Thyroid gland (tissue), 4 donors: ENCODE measurements around the gene SH2D5. TPM values are rescaled to one million over a fixed set of nuclear protein-coding genes. Genes with fewer than 3 reads are reported as not detected.

Experiments
- DNase-seq, 2 donors: peaks; one replicate each; pipeline ENCODE4 v3.0.0-alpha.2; 2019
- H3K27ac ChIP-seq, 3 donors: fragments of 200-600 bp; sonication (generic); 1 replicate in 2 of 3; 2 replicates in 1 of 3; pipeline ENCODE4 v1.5.1; 2016 to 2019; ENCODE audit warnings: mild to moderate bottlenecking in 1 of 3, moderate library complexity in 1 of 3
- H3K27me3 ChIP-seq: fragments of 200-600 bp; sonication (generic); one replicate; pipeline ENCODE4 v1.5.1; 2019
- H3K36me3 ChIP-seq, 2 donors: fragments of 200-600 bp; sonication (generic); one replicate each; pipeline ENCODE4 v1.5.1; 2016 to 2019
- H3K4me1 ChIP-seq, 2 donors: fragments of 200-600 bp; sonication (generic); one replicate each; pipeline ENCODE4 v1.5.1; 2017 to 2019
- H3K4me3 ChIP-seq, 3 donors: fragments of 200-600 bp; sonication (generic); replicated peaks in 1 of 3; 1 replicate in 2 of 3; 2 replicates in 1 of 3; pipeline ENCODE4 v1.5.1; 2016; ENCODE audit warnings: mild to moderate bottlenecking in 1 of 3
- H3K9me3 ChIP-seq: fragments of 200-600 bp; sonication (generic); one replicate; pipeline ENCODE4 v1.5.1; 2017
- POLR2A ChIP-seq, 2 donors: fragments of 450-650 bp; IDR thresholded peaks; one replicate each; pipeline ENCODE4 v1.6.1; 2017; ENCODE audit warnings: antibody characterized with exemption in 2 of 2, mild to moderate bottlenecking in 2 of 2, moderate library complexity in 1 of 2
- WGBS, 2 donors: methylation state at CpG; one replicate each; pipeline ENCODE4 v1.1.5; 2017; 5-methylcytosine and 5-hydroxymethylcytosine counted together
- intact Hi-C: fragments of 100-400 bp; cut with DNase I; formaldehyde crosslinking; loops from one replicate; pipeline ENCODE4 v1.15.1; 2023
- total RNA-seq, 4 donors: library from RNA; depleted of rRNA; stranded (reverse); fragments of >200 nt; gene quantifications; one replicate each; pipeline ENCODE4 v1.2.3, GENCODE V29; 2016
- TF ChIP-seq, protein P1 (sequence below), 6 experiments: fragments of 200-600 bp in 3 of 6; fragments of 450-650 bp in 3 of 6; sonication (generic) in 3 of 6; IDR thresholded peaks; one replicate each; pipeline ENCODE4 v1.5.1; 2016 to 2019; ENCODE audit warnings: antibody characterized with exemption in 6 of 6, mild to moderate bottlenecking in 2 of 6, inconsistent platforms in 1 of 6, moderate library complexity in 1 of 6

Gene SH2D5
- total RNA-seq, 4 donors from 2014 or later: 0.11 to 1.4 (median 0.77) TPM

DNA sequence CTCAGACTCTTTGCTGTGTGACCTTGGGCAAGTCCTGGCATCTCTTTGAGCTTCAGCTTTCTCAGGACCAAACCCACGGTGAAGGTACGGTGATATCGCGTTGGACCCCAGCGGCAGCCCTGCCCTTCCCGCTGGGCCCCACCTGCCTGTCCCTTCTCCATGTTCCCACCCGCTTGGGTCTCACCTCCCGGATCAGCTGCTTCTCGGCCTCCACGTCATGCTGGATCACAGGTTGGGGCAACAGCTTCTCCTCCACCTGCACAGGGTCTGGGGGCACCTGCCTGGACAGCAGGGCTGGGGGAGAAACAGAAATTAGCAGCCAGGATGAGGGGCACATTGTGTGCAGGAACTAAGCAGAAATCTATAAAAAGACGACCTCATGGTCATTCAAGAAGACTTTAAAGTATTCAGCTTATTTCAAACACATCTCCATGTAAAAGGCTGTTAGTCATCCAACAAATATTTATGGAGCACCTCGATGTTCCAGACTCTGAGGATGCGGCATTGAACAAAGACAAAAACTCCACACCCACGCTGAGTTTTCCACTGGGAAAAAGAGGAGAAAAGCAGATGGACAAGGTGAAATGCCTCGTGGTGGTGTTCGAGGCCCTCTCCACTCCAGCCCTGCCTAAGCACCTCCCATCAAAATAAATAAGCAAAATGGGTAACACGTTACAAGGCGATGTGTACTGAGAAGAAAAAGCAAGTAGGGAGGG, 34.1 kb downstream of the SH2D5 start:
- TF ChIP-seq POLR2A (IDR thresholded peaks at IDR 0.05): no peak
- TF ChIP-seq, protein P1, sequence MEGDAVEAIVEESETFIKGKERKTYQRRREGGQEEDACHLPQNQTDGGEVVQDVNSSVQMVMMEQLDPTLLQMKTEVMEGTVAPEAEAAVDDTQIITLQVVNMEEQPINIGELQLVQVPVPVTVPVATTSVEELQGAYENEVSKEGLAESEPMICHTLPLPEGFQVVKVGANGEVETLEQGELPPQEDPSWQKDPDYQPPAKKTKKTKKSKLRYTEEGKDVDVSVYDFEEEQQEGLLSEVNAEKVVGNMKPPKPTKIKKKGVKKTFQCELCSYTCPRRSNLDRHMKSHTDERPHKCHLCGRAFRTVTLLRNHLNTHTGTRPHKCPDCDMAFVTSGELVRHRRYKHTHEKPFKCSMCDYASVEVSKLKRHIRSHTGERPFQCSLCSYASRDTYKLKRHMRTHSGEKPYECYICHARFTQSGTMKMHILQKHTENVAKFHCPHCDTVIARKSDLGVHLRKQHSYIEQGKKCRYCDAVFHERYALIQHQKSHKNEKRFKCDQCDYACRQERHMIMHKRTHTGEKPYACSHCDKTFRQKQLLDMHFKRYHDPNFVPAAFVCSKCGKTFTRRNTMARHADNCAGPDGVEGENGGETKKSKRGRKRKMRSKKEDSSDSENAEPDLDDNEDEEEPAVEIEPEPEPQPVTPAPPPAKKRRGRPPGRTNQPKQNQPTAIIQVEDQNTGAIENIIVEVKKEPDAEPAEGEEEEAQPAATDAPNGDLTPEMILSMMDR (IDR thresholded peaks at IDR 0.05): no peak
- DNase-seq: no peak
- Histone ChIP-seq H3K4me3 (no peak overlapping the region), H3K9me3 (no peaks in the 10 kb centered on the region), H3K27me3 (no peaks in the 10 kb centered on the region), H3K36me3 (no peaks in the 10 kb centered on the region), H3K27ac (no peak overlapping the region), H3K4me1 (peaks cover 0 to 8% of the 10 kb centered on the region in 2 donors)
- intact Hi-C loops: loop anchor here (5.0 kb wide), 1 partner anchor 174 kb away; no protein-coding TSS in a partner anchor
- WGBS, 2 donors: 90 to 91% methylated on average over 18 of the region's 18 CpGs

DNA sequence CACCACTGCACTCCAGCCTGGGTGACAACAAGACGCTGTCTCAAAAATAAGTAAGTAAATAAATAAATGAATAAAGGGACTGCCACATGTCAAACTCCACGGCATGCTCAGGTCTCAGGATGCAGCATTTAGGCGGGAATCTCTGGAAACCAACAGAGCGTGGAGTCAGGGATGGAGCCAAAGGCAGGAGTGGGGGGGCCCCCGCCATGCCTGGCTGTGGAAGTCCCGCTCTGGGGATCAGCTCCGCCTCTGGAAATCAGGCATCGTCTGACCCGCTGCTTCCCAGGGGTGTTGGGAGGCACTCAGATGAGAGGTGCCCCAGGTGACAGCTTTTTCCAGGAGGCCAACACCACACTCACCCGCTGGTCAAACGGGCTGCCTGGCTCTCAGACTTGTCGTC, 34.9 kb downstream of the SH2D5 start:
- intact Hi-C loops: loop anchor here (2.0 to 5.0 kb wide), 2 partner anchors 175 to 497 kb away; no protein-coding TSS in a partner anchor
- H3K4me3 ChIP-seq: no peak overlapping the region
- DNase-seq: no peak

DNA sequence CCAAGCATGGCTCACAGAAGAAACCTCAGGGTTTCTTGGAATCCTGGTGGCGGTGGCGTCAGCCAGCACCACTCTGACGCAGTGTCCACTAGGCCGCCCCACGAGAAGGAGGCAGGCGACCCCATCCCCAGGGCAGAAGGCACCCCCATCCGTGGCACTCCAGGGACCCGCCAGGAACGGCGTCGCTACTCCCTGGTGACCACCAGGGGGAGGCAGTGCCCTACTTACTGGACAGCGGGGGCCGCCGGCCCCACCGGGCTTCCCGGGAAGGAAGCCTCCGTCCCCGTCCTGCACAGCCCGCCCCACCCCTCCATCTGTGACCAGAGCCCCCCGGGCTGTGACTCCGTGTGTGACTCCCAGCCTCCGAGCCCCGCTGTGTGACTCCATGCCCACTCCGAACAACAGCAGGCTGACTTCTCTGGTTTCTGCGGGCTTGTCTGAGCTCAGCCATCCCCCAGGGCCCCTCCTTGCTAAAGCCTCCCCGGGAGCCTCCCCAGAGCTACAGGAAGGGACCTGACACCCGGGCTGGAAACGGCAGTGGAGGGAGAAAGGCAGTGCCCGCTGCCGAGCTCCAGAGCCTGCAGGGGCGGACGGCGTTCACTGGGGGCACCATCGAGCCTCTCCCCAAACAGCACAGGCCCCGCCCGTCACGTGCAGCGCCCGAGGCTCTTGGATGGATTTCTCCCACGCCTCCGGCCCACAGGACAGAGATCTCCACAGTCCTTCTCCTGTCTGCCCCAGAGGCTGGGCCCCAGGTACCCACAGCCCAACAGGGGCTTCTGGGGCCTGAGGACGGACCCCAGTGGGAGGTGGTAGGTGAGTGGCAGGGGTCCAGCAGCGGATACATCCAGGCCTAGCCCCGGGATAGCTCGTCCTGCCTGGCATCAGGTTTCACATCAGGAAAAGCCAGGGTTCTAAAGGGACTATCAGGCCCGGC, 35.8 kb downstream of the SH2D5 start:
- no peaks in the 10 kb centered on the region for H3K9me3 ChIP-seq
- peak; percentile 89 to 90 for DNase-seq
- peaks cover 0 to 8% of the 10 kb centered on the region in 2 donors for H3K4me1 ChIP-seq
- TF ChIP-seq, protein P1 (IDR thresholded peaks at IDR 0.05): peak; percentile 75 to 96 (median 88)
- TF ChIP-seq POLR2A (IDR thresholded peaks at IDR 0.05): no peak
- H3K27ac ChIP-seq: peak overlapping the region; percentile 81 to 84 (median 82)
- WGBS, 2 donors: 1 to 3% methylated on average over 19 to 23 of the region's 46 CpGs
- intact Hi-C loops: loop anchor here (2.0 to 5.0 kb wide), 2 partner anchors 176 to 498 kb away; no protein-coding TSS in a partner anchor
- peak overlapping the region in 2 of 3 donors; percentile 41 to 79 for H3K4me3 ChIP-seq
- H3K36me3 ChIP-seq: no peaks in the 10 kb centered on the region
- H3K27me3 ChIP-seq: no peaks in the 10 kb centered on the region

More for the DNA sequence above, 34.9 kb downstream of the SH2D5 start:
- WGBS, 2 donors: 58 to 65% methylated on average over 11 to 12 of the region's 12 CpGs
- Histone ChIP-seq H3K27me3 (no peaks in the 10 kb centered on the region), H3K27ac (no peak overlapping the region), H3K4me1 (peaks cover 0 to 8% of the 10 kb centered on the region in 2 donors), H3K9me3 (no peaks in the 10 kb centered on the region), H3K36me3 (no peaks in the 10 kb centered on the region)
- TF ChIP-seq, protein P1 (IDR thresholded peaks at IDR 0.05): no peak
- TF ChIP-seq POLR2A (IDR thresholded peaks at IDR 0.05): no peak

DNA sequence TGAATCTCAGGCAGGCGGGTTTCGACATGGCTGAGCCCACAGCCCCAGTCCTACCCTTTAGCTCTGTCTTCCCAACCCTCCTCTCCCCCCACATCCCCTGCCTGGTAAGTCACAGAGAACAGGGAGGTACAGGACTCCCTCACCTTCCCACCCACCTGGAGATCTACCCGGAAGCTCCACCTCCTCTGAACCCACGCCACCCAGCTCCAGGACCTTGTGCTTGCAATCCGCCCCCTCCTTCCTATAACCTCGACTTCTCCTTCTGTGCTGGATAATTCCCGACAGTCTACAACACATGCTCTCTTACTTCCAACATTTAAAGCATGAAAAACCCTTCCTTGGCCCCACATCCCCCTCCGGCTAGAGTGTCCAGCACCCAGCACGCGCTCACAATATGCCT, 37.0 kb downstream of the SH2D5 start:
- no peak for TF ChIP-seq POLR2A (IDR thresholded peaks at IDR 0.05)
- H3K27ac ChIP-seq: no peak overlapping the region
- DNase-seq: no peak
- H3K9me3 ChIP-seq: no peaks in the 10 kb centered on the region
- peaks cover 0 to 8% of the 10 kb centered on the region in 2 donors for H3K4me1 ChIP-seq
- H3K4me3 ChIP-seq: no peak overlapping the region
- WGBS, 2 donors: 90% methylated on average over 10 of the region's 10 CpGs
- H3K36me3 ChIP-seq: no peaks in the 10 kb centered on the region
- no peaks in the 10 kb centered on the region for H3K27me3 ChIP-seq
- intact Hi-C loops: loop anchor here (5.0 kb wide), 1 partner anchor 177 kb away; no protein-coding TSS in a partner anchor

DNA sequence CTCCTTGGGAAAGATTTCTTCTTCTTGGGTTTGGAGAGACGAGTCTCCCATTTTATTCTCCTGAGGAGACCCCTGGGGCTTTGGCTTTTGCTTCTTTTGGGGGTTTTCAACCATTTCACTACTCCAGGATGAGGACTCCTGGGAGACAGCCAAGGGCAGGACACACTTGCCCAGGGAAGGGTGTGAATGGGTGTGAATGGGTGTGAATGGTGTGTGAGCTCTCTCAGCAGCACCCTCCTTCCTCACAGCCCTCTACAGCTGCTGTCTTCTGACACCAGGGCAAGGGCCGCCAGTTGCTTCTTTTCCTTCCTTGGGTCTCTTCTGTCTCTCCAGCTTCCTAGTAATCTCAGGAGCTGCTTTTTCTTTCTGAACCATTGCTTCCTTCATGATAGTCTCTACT, 38.9 kb downstream of the SH2D5 start:
- no peak overlapping the region for H3K4me3 ChIP-seq
- no peaks in the 10 kb centered on the region for H3K36me3 ChIP-seq
- H3K27ac ChIP-seq: no peak overlapping the region
- intact Hi-C loops: no loop called here
- H3K27me3 ChIP-seq: no peaks in the 10 kb centered on the region
- peaks cover 0 to 18% of the 10 kb centered on the region in 2 donors for H3K4me1 ChIP-seq
- WGBS, 2 donors: 82 to 88% methylated on average over 2 of the region's 2 CpGs
- H3K9me3 ChIP-seq: no peaks in the 10 kb centered on the region
- no peak for TF ChIP-seq POLR2A (IDR thresholded peaks at IDR 0.05)
- TF ChIP-seq, protein P1 (IDR thresholded peaks at IDR 0.05): no peak
- no peak for DNase-seq
